GM10248 (cell line): ENCODE data around the gene SNX25.

Experiments used
- CTCF ChIA-PET: fragments of 300-600 bp; sonication (Branson Sonifier 250); formaldehyde crosslinking; extraction: SDS; loops from one replicate; lab custom pipeline; 2021; ENCODE audit warnings: antibody characterized with exemption; lab: Yijun Ruan, JAX
- POLR2A ChIA-PET: fragments of 350-650 bp; sonication (Branson Sonifier 250); formaldehyde crosslinking; extraction: SDS; loops from one replicate; lab custom pipeline; 2020; ENCODE audit warnings: antibody characterized with exemption; lab: Yijun Ruan, JAX
- DNase-seq: peaks from one replicate; pipeline ENCODE4 v3.0.0; 2012; ENCODE audit errors: extremely low spot score
- CTCF ChIP-seq: IDR thresholded peaks from 2 replicates; pipeline ENCODE4 v1.5.1; 2012; ENCODE audit warnings: mild to moderate bottlenecking, low read depth; ENCODE audit errors: extremely low read depth, missing control alignments, control extremely low read depth

SNX25 gene

GRCh38 chr4:185221491-185221890 lies 12.1 kb downstream of the SNX25 start:
- CTCF ChIA-PET, result interaction anchor here (1.1 kb wide), 1 partner anchor 53 kb away, joined by 3 read pairs; no protein-coding TSS in a partner anchor
- no peak for DNase-seq

GRCh38 chr4:185221912-185222311 lies 12.5 kb downstream of the SNX25 start:
- ChIA-PET CTCF (interaction anchor here (1.1 kb wide), 1 partner anchor 53 kb away, joined by 3 read pairs; no protein-coding TSS in a partner anchor), POLR2A (no interaction called here)
- TF ChIP-seq CTCF, result no peak
- DNase-seq, result no peak

More at GRCh38 chr4:185221491-185221890, 12.1 kb downstream of the SNX25 start:
- POLR2A ChIA-PET, result no interaction called here
- TF ChIP-seq CTCF, result no peak

- ChIA-PET POLR2A (no interaction called here), CTCF (interaction anchor here (0.9 to 1.3 kb wide), 4 partner anchors 22 to 88 kb away, joined by 3 read pairs; no protein-coding TSS in a partner anchor)
- no peak for DNase-seq
- TF ChIP-seq CTCF, result no peak
These were observed 13.2 kb downstream of the SNX25 start for GRCh38 chr4:185222598-185222997.

- TF ChIP-seq CTCF, result no peak
- POLR2A ChIA-PET, result no interaction called here
- CTCF ChIA-PET, result no interaction called here
- no peak for DNase-seq
These were observed 15.2 kb downstream of the SNX25 start for GRCh38 chr4:185224597-185224996.

- ChIA-PET POLR2A (interaction anchor here (1.3 kb wide), 1 partner anchor 17 kb away, joined by 4 read pairs; no protein-coding TSS in a partner anchor), CTCF (interaction anchor here (0.7 to 2.1 kb wide), 6 partner anchors 9 to 26 kb away, joined by 3 to 6 read pairs (median 4); no protein-coding TSS in a partner anchor)
- DNase-seq, result no peak
- no peak for TF ChIP-seq CTCF
These were observed 16.5 kb downstream of the SNX25 start for GRCh38 chr4:185225940-185226339.

GRCh38 chr4:185227131-185227551 lies 17.7 kb downstream of the SNX25 start:
- TF ChIP-seq CTCF, result no peak
- POLR2A ChIA-PET, result interaction anchor here (1.3 kb wide), 1 partner anchor 15 kb away, joined by 4 read pairs; no protein-coding TSS in a partner anchor
- CTCF ChIA-PET, result interaction anchor here (1.2 to 2.1 kb wide), 4 partner anchors 10 to 23 kb away, joined by 4 to 6 read pairs (median 6); no protein-coding TSS in a partner anchor
- no peak for DNase-seq
